NB4 (cell line): Measurements from ENCODE around the gene IGFBP4.

Experiments used
- DNase-seq: peaks from one replicate; pipeline ENCODE4 v3.0.0; 2010; ENCODE audit warnings: low read depth
- H3K4me3 ChIP-seq: one replicate; pipeline ENCODE4 v1.5.1; 2011; ENCODE audit warnings: mild to moderate bottlenecking, low read depth, low read length, moderate library complexity
- CTCF ChIP-seq: IDR thresholded peaks from one replicate; pipeline ENCODE4 v1.5.1; 2012; ENCODE audit warnings: low read depth, low read length
- MAX ChIP-seq: IDR thresholded peaks from 2 replicates; pipeline ENCODE4 v1.6.1; 2011; ENCODE audit warnings: low read depth, low read length
- MYC ChIP-seq: IDR thresholded peaks from 2 replicates; pipeline ENCODE4 v1.6.1; 2011; ENCODE audit warnings: low read depth, low read length
- POLR2A ChIP-seq: IDR thresholded peaks from 2 replicates; pipeline ENCODE4 v1.6.1; 2011; ENCODE audit warnings: mild to moderate bottlenecking; ENCODE audit not compliant: insufficient read length; ENCODE audit errors: extremely low read depth

The IGFBP4 gene

GRCh38 chr17:40484973-40485530 is 41.8 kb downstream of the IGFBP4 start:
- no peak for DNase-seq
- no peak for TF ChIP-seq CTCF
- H3K4me3 ChIP-seq: no peak overlapping the region

GRCh38 chr17:40485851-40486521 is 42.7 kb downstream of the IGFBP4 start:
- DNase-seq: peak; percentile 81
- H3K4me3 ChIP-seq: no peak overlapping the region
- TF ChIP-seq POLR2A (no peak), MYC (no peak), MAX (no peak), CTCF (no peak)

- DNase-seq: peak; percentile 49
- H3K4me3 ChIP-seq: no peak overlapping the region
- TF ChIP-seq CTCF: no peak
- no peak for TF ChIP-seq MYC
- no peak for TF ChIP-seq MAX
- TF ChIP-seq POLR2A: no peak
These were observed 43.5 kb downstream of the IGFBP4 start for GRCh38 chr17:40486522-40487370.

- H3K4me3 ChIP-seq: no peak overlapping the region
- TF ChIP-seq MYC (no peak), POLR2A (no peak), MAX (no peak), CTCF (no peak)
- DNase-seq: no peak
These were observed 44.2 kb downstream of the IGFBP4 start for GRCh38 chr17:40487371-40488020.

- peak; percentile 62 for DNase-seq
- H3K4me3 ChIP-seq: no peak overlapping the region
- 0 out of 2 replicates have a peak, but pooled peaks have one; percentile 21 for TF ChIP-seq MYC
- no peak for TF ChIP-seq POLR2A
- peak; percentile 39; the same call in 1 of the 2 replicates for TF ChIP-seq MAX
These were observed 47.1 kb downstream of the IGFBP4 start for GRCh38 chr17:40490289-40490853.
